ENCODE results near the gene DPPA2.

DNA sequence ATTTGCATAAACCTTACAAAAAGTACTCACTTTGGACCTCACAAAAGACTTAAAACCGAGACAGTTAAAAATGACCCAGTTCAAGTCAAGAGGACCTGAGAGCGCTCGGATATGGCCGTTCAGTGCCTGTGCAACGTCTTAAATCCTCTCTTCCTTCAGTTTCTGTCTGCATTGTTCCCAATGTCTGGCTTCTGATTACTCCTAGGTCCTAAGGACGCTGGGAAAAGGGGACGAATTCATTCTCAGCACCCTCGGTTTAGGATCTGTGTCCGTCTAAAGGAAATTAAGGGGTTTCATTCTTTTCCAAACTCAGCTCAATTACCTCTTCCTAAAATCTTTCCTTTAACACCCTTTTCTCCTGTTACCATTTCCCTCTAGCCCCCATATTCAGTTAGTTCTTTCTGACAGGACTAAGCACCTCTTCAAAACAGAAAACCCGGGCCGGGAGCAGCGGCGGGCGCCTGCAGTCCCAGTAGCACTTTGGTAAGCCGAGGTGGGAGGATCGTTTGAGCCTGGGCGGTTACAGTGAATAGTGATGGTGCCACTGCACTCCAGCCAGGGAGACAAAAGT, 20.1 kb upstream of the DPPA2 start:
- no peak for TF ChIP-seq POLR2AphosphoS5 (IDR thresholded peaks at IDR 0.05; ENCODE audit: borderline replicate concordance, low read depth, low read length)
- TF ChIP-seq EZH2 (IDR thresholded peaks at IDR 0.05) = no peak
- no peak for TF ChIP-seq FOXP2 (optimal IDR thresholded peaks at IDR 0.05; ENCODE audit: control extremely low read depth, extremely low read length, insufficient read depth)
